HepG2 (cell line): ENCODE data around the gene SGSH. TPM values are rescaled to one million over a fixed set of nuclear protein-coding genes. Genes with fewer than 3 reads are reported as not detected.

Experiments
- ATF1 ChIP-seq: IDR thresholded peaks from 2 replicates; pipeline ENCODE4 v1.6.1; 2016; ENCODE audit warnings: mild to moderate bottlenecking, control low read depth
- BCL3 ChIP-seq: sonication (generic); formaldehyde crosslinking; IDR thresholded peaks from 2 replicates; pipeline ENCODE4 v1.5.1; 2020; ENCODE audit warnings: mild to moderate bottlenecking, missing genetic modification reagents, moderate library complexity
- BHLHE40 ChIP-seq: IDR thresholded peaks from 2 replicates; pipeline ENCODE4 v1.6.1; 2011; ENCODE audit warnings: low read length, improper control_type of control experiment
- ETV6 ChIP-seq: sonication (generic); formaldehyde crosslinking; conservative IDR thresholded peaks from 2 replicates; pipeline ENCODE4 v1.4.0; 2020; ENCODE audit warnings: missing genetic modification reagents
- FOXC1 ChIP-seq: sonication (generic); formaldehyde crosslinking; IDR thresholded peaks from 2 replicates; pipeline ENCODE4 v1.8.0; 2022; ENCODE audit warnings: mild to moderate bottlenecking, missing genetic modification reagents, borderline replicate concordance
- FOXJ3 ChIP-seq: sonication (generic); formaldehyde crosslinking; IDR thresholded peaks from 2 replicates; pipeline ENCODE4 v1.4.0; 2020; ENCODE audit warnings: missing genetic modification reagents, mild to moderate bottlenecking, borderline replicate concordance
- KMT2B ChIP-seq: IDR thresholded peaks from 2 replicates; pipeline ENCODE4 v1.6.1; 2016; ENCODE audit warnings: missing genetic modification reagents, missing compliant biosample characterization
- LRRFIP1 ChIP-seq: sonication (generic); formaldehyde crosslinking; conservative IDR thresholded peaks from 2 replicates; pipeline ENCODE4 v1.4.0; 2020; ENCODE audit warnings: missing genetic modification reagents
- MIER2 ChIP-seq: IDR thresholded peaks from 2 replicates; pipeline ENCODE4 v1.6.1; 2016; ENCODE audit warnings: missing biosample characterization, missing genetic modification reagents
- MLX ChIP-seq: IDR thresholded peaks from 2 replicates; pipeline ENCODE4 v1.6.1; 2016
- MTF2 ChIP-seq: sonication (generic); formaldehyde crosslinking; IDR thresholded peaks from 2 replicates; pipeline ENCODE4 v1.5.0; 2020; ENCODE audit warnings: missing genetic modification reagents, borderline replicate concordance
- NR2C2 ChIP-seq: sonication (generic); formaldehyde crosslinking; IDR thresholded peaks from 2 replicates; pipeline ENCODE4 v1.4.0; 2020; ENCODE audit warnings: missing genetic modification reagents, mild to moderate bottlenecking, moderate library complexity, borderline replicate concordance
- SAP130 ChIP-seq: IDR thresholded peaks from 2 replicates; pipeline ENCODE4 v1.6.1; 2016; ENCODE audit warnings: low read depth
- XBP1 ChIP-seq: sonication (generic); formaldehyde crosslinking; IDR thresholded peaks from 2 replicates; pipeline ENCODE4 v1.5.0; 2020; ENCODE audit warnings: missing genetic modification reagents
- ZHX2 ChIP-seq, 2 experiments: sonication (generic) in 1 of 2; formaldehyde crosslinking in 1 of 2; IDR thresholded peaks; 2 replicates each; pipeline versions ENCODE4 v1.6.1 to v1.9.0; 2014 to 2022; ENCODE audit warnings: antibody characterized with exemption in 1 of 2, borderline replicate concordance in 1 of 2, inconsistent platforms in 1 of 2, low read depth in 1 of 2, missing genetic modification reagents in 1 of 2
- ZNF317 ChIP-seq: sonication (generic); formaldehyde crosslinking; IDR thresholded peaks from 2 replicates; pipeline ENCODE4 v1.5.0; 2020; ENCODE audit warnings: mild to moderate bottlenecking, missing genetic modification reagents
- ZNF468 ChIP-seq: sonication (generic); formaldehyde crosslinking; IDR thresholded peaks from 2 replicates; pipeline ENCODE4 v1.8.0; 2022; ENCODE audit warnings: mild to moderate bottlenecking, moderate library complexity, missing genetic modification reagents
- polyA plus RNA-seq, 8 experiments: library from polyadenylated mRNA; depleted of rRNA in 3 of 8; stranded (reverse) in 7 of 8; unstranded in 1 of 8; fragments of >200 nt; fragmentation: Illumina TruSeq in 4 of 8; extraction: Trizol in 4 of 8; gene quantifications; 2 replicates each; pipeline versions ENCODE4 v1.2.1 to v1.2.3, GENCODE V29; 2011 to 2016; ENCODE audit warnings: low read depth in 4 of 8, missing spikeins in 1 of 8, mixed read lengths in 1 of 8; ENCODE audit not compliant: insufficient read depth in 1 of 8
- total RNA-seq, 5 experiments: library from RNA; depleted of rRNA; stranded (reverse); fragments of >200 nt; fragmentation: Illumina TruSeq; extraction: Trizol; gene quantifications; 2 replicates each; pipeline ENCODE4 v1.2.3, GENCODE V29; 2016; ENCODE audit warnings: low read depth in 1 of 5
- TF ChIP-seq, protein P1 (sequence below): sonication (generic); formaldehyde crosslinking; IDR thresholded peaks from 2 replicates; pipeline ENCODE4 v1.9.0; 2022; ENCODE audit warnings: low read depth, missing genetic modification reagents

The SGSH gene
- total and polyA plus RNA-seq, 2 of the 13 experiments (the other 11 are each of a cell fraction or from before 2014, with no cell fraction given) = 12.2 to 17.6 TPM

- TF ChIP-seq NR2C2 (no peak), MLX (CRISPR knock-in tag) (no peak), ZHX2 (IDR thresholded peaks at IDR 0.05; ENCODE audit: low read depth) (no peak), ZHX2 (CRISPR knock-in tag; IDR thresholded peaks at IDR 0.05; ENCODE audit: borderline replicate concordance) (peak; percentile 89), XBP1 (no peak), FOXJ3 (CRISPR knock-in tag) (no peak), ATF1 (CRISPR knock-in tag) (no peak), KMT2B (CRISPR knock-in tag) (no peak), MIER2 (CRISPR knock-in tag) (peak; percentile 49; the same call in 1 of the 2 replicates), BCL3 (CRISPR knock-in tag) (peak; percentile 78; the same call in 1 of the 2 replicates), ZNF317 (CRISPR knock-in tag) (no peak), SAP130 (CRISPR knock-in tag) (peak; percentile 71), MTF2 (no peak), ETV6 (peak; percentile 73; the same call in 1 of the 2 replicates), BHLHE40 (no peak), FOXC1 (CRISPR knock-in tag) (peak; percentile 69; the same call in 1 of the 2 replicates), ZNF468 (no peak), LRRFIP1 (CRISPR knock-in tag) (no peak)
- TF ChIP-seq, protein P1, sequence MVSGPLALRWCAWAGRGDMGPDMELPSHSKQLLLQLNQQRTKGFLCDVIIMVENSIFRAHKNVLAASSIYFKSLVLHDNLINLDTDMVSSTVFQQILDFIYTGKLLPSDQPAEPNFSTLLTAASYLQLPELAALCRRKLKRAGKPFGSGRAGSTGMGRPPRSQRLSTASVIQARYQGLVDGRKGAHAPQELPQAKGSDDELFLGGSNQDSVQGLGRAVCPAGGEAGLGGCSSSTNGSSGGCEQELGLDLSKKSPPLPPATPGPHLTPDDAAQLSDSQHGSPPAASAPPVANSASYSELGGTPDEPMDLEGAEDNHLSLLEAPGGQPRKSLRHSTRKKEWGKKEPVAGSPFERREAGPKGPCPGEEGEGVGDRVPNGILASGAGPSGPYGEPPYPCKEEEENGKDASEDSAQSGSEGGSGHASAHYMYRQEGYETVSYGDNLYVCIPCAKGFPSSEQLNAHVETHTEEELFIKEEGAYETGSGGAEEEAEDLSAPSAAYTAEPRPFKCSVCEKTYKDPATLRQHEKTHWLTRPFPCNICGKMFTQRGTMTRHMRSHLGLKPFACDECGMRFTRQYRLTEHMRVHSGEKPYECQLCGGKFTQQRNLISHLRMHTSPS (CRISPR knock-in tag) = no peak
Measured at GRCh38 chr17:80260069-80260535, 40.0 kb upstream of the SGSH start (continued).
